Measurements from ENCODE around the gene MTPN.
A peak's percentile ranks its signal among the peaks of the same experiment; 100 is the strongest.

MTPN gene

GRCh38 chr7:135976312-135977006, 700 bp downstream of the MTPN start:
- Mint-ChIP-seq H3K4me3 (peak overlapping the region; percentile 95), H3K36me3 (peaks cover 7 to 30% of the 10 kb centered on the region in 2 donors), H3K27me3 (no peaks in the 10 kb centered on the region), H3K9me3 (no peaks in the 10 kb centered on the region), H3K27ac (peak overlapping the region; percentile 89), H3K4me1 (peaks cover 43 to 62% of the 10 kb centered on the region in 2 donors)
- ATAC-seq (replicated peaks) (peak; percentile 9 to 15), DNase-seq (peak; percentile 13)

GRCh38 chr7:135975166-135975565, 2.0 kb downstream of the MTPN start:
- H3K27me3 Mint-ChIP-seq, result no peaks in the 10 kb centered on the region
- no peaks in the 10 kb centered on the region for H3K9me3 Mint-ChIP-seq
- no peak for DNase-seq
- peaks cover 7 to 30% of the 10 kb centered on the region in 2 donors for H3K36me3 Mint-ChIP-seq
- H3K27ac Mint-ChIP-seq, result no peak overlapping the region
- peak overlapping the region; percentile 95 for H3K4me3 Mint-ChIP-seq
- peaks cover 36 to 57% of the 10 kb centered on the region in 2 donors for H3K4me1 Mint-ChIP-seq
- ATAC-seq (replicated peaks), result no peak

- Mint-ChIP-seq H3K36me3 (peaks cover 7 to 34% of the 10 kb centered on the region in 2 donors), H3K9me3 (no peaks in the 10 kb centered on the region), H3K4me3 (peak overlapping the region; percentile 77 to 95), H3K27me3 (no peaks in the 10 kb centered on the region), H3K27ac (peak overlapping the region; percentile 60), H3K4me1 (peaks cover 35 to 56% of the 10 kb centered on the region in 2 donors)
- no peak for DNase-seq
- ATAC-seq (replicated peaks), result no peak
These were observed 2.5 kb downstream of the MTPN start for GRCh38 chr7:135974667-135975066.

DNA sequence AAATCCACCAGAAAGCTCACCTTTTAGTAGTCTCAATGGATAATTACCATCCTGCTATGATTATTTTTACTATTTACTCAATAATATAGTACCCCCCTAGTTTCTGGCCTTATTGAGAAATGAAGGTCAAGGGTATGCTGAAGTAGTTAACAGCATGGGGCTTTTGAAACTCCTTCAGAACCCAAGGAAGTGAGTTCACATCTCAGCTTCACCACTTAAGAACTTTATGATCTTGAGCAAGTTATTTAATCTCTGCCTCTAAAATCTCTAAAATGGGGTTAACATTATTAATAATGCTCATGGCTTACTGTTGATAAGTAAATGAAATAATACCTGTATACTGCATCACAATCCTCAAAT, 5.8 kb downstream of the MTPN start:
- peak overlapping the region; percentile 11 for H3K4me3 Mint-ChIP-seq
- H3K27me3 Mint-ChIP-seq, result no peaks in the 10 kb centered on the region
- peak; percentile 26 to 40 for ATAC-seq (replicated peaks)
- no peak for DNase-seq
- peak overlapping the region; percentile 0 for H3K27ac Mint-ChIP-seq
- H3K36me3 Mint-ChIP-seq, result peaks cover 23 to 52% of the 10 kb centered on the region in 2 donors
- H3K9me3 Mint-ChIP-seq, result peaks cover 0 to 2% of the 10 kb centered on the region in 2 donors
- H3K4me1 Mint-ChIP-seq, result peaks cover 40 to 72% of the 10 kb centered on the region in 2 donors

DNA sequence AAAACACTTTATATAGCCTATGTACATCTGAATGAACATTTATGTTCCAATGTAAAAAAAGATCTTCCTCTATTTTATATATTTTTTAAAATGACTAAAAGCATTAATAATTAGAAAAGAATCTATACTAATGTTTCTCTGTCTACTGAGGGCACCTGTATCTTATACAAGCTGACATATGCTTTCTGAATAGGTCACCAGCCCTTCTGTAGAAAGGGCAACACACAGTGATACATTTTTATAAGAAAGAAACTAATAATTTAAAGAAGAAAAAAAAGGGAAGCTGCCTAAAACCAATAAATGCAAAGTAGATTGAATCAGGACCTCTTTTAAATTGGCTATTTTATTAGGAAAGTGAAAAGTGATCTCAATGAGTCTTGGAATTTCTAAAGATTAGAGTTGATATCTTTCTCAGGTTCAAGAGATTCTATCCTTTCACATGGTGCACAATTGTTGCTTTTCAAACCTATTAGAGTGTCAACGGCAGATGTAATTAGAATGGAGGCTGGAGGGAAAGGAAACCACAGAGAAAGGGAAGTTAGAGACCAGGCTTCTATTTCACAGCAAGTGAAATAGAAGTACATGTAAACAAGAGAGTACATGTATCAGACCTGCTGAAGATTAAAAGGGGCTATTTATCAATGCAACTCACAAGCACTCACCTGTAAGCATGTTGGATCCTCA, 6.3 kb downstream of the MTPN start:
- no peaks in the 10 kb centered on the region for H3K27me3 Mint-ChIP-seq
- DNase-seq (no peak), ATAC-seq (replicated peaks) (peak; percentile 93)
- H3K4me3 Mint-ChIP-seq, result peak overlapping the region; percentile 11
- peaks cover 41 to 75% of the 10 kb centered on the region in 2 donors for H3K4me1 Mint-ChIP-seq
- H3K9me3 Mint-ChIP-seq, result peaks cover 0 to 2% of the 10 kb centered on the region in 2 donors
- peak overlapping the region; percentile 0 for H3K27ac Mint-ChIP-seq
- peaks cover 23 to 52% of the 10 kb centered on the region in 2 donors for H3K36me3 Mint-ChIP-seq

DNA sequence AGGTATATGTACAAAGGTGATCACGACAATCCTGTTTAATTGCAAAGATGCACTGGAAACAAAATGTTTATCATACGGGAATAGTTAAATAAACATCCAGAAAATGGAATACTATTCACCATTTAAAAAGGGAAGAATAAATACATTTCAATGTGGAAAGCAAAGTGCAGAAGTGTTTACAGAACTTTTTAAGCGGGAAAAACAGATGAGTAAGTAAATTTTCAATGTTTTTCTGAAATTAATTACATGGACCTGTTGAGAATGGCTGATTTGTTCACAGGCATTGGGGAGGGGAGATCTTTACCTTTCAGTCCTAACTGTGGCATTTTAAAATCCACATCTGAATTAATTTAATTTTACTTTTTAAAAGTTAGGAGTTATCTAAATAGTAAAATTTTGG, 7.1 kb downstream of the MTPN start:
- H3K4me3 Mint-ChIP-seq, result peak overlapping the region in 1 of 2 donors; percentile 11
- peaks cover 44 to 77% of the 10 kb centered on the region in 2 donors for H3K4me1 Mint-ChIP-seq
- no peak for ATAC-seq (replicated peaks)
- no peaks in the 10 kb centered on the region for H3K27me3 Mint-ChIP-seq
- H3K9me3 Mint-ChIP-seq, result peaks cover 0 to 2% of the 10 kb centered on the region in 2 donors
- no peak for DNase-seq
- no peak overlapping the region for H3K27ac Mint-ChIP-seq
- peaks cover 26 to 54% of the 10 kb centered on the region in 2 donors for H3K36me3 Mint-ChIP-seq

DNA sequence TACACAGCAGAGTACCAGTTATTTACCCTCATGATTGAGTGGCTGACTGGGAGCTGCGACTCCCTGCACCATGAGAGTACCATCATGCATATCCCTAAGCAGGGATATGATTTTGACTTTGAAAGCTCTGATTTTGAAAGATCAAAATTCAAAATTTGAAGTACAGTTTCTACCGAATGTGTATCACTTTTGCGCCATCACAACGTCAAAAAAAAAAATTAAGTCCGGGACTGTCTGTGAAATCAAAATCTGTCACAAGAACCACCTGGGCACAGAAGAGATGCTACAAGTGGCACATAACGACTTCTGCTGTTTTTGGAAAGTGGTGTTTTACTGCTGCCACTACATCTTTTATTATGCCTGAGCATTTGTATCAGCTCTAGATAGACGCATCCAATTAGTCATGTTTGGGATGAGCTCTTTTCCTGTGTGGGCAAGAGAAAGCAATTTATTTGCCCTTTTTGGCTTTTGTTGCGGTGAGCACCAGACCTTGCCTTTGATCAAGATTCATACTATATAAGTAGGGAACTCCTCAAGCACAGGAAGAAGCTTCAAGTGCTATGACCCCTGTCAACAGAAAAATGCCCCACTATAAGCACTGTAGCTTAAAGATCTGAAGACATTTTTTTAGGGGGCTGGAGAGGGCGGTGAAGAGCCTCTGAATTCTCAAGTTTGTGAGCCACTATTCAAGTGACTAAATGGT, 10.7 kb downstream of the MTPN start:
- Mint-ChIP-seq H3K4me1 (peaks cover 39 to 82% of the 10 kb centered on the region in 2 donors), H3K36me3 (peaks cover 24 to 43% of the 10 kb centered on the region in 2 donors), H3K27ac (peak overlapping the region; percentile 82), H3K27me3 (no peaks in the 10 kb centered on the region), H3K4me3 (peak overlapping the region; percentile 25 to 44), H3K9me3 (peaks cover 0 to 2% of the 10 kb centered on the region in 2 donors)
- ATAC-seq (replicated peaks), result peak in 1 of 2 donors; percentile 32
- DNase-seq, result no peak

DNA sequence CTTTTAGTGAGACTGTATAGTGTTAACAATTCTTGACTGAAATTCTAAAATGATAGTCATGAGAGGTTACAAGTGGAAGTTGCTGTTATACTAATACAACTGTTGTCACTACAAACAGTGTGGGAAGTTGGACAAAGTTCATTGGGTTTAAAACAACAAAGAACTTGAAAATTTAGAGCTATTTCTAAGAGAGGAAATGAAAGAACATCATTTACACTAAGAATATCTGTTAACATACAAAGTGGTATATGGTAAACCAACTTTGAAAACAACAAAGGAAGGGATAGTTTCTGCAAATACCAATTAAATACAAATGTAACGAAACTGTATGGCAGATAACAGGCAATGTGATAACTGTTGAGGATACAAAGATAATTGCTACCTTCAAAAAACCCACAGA, 11.6 kb downstream of the MTPN start:
- no peak for DNase-seq
- peaks cover 24 to 43% of the 10 kb centered on the region in 2 donors for H3K36me3 Mint-ChIP-seq
- peak overlapping the region; percentile 28 to 46 for H3K4me3 Mint-ChIP-seq
- H3K4me1 Mint-ChIP-seq, result peaks cover 39 to 83% of the 10 kb centered on the region in 2 donors
- no peaks in the 10 kb centered on the region for H3K27me3 Mint-ChIP-seq
- H3K9me3 Mint-ChIP-seq, result peaks cover 0 to 2% of the 10 kb centered on the region in 2 donors
- peak overlapping the region; percentile 51 for H3K27ac Mint-ChIP-seq
- ATAC-seq (replicated peaks), result no peak

GRCh38 chr7:135964791-135965190, 12.4 kb downstream of the MTPN start:
- H3K4me3 Mint-ChIP-seq, result peak overlapping the region in 1 of 2 donors; percentile 19
- H3K36me3 Mint-ChIP-seq, result peaks cover 24 to 40% of the 10 kb centered on the region in 2 donors
- ATAC-seq (replicated peaks) (no peak), DNase-seq (no peak)
- peak overlapping the region; percentile 60 for H3K27ac Mint-ChIP-seq
- no peaks in the 10 kb centered on the region for H3K27me3 Mint-ChIP-seq
- H3K9me3 Mint-ChIP-seq, result peaks cover 0 to 2% of the 10 kb centered on the region in 2 donors
- peaks cover 39 to 81% of the 10 kb centered on the region in 2 donors for H3K4me1 Mint-ChIP-seq

DNA sequence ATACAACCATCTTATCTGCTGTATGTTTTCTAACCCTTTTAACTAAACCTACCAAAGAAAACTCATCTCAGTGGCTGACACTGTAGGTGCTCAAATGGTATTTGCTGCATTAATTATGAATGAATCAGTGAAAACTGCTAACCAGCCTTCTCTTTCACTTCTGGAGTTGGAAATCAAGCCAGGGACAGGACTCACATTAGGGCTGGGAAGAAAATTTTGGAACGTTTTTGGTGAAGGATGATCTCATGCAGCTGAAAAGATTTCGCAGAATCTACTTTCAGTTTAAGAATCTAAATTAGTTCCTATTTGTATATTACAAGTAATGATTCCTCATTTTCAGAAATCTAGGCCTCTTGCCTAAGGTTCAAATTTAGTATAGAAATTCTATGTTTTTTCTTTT, 12.9 kb downstream of the MTPN start:
- no peak for DNase-seq
- peaks cover 37 to 78% of the 10 kb centered on the region in 2 donors for H3K4me1 Mint-ChIP-seq
- H3K36me3 Mint-ChIP-seq, result peaks cover 20 to 35% of the 10 kb centered on the region in 2 donors
- no peak overlapping the region for H3K27ac Mint-ChIP-seq
- H3K27me3 Mint-ChIP-seq, result no peaks in the 10 kb centered on the region
- H3K9me3 Mint-ChIP-seq, result peaks cover 0 to 2% of the 10 kb centered on the region in 2 donors
- ATAC-seq (replicated peaks), result no peak
- H3K4me3 Mint-ChIP-seq, result peak overlapping the region in 1 of 2 donors; percentile 3

DNA sequence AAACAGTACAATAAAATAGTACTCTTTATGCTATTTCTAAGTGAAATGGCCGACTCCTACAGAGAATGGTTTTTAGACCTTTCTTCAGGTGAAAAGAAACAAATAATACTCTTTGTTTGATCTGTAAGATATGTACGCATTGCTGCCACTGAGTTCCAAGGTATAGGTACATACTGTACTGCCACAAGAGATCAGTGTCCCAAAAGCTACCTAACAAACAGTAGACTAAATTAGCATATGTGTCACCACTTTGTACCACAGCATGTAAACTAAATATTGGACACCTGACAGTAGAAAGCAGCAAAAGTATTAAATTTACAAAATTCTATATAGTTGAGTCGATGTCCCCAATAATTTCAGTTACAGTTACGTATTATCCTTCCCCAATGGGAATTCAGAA, 14.4 kb downstream of the MTPN start:
- Mint-ChIP-seq H3K4me3 (no peak overlapping the region), H3K27me3 (no peaks in the 10 kb centered on the region), H3K4me1 (peaks cover 38 to 82% of the 10 kb centered on the region in 2 donors), H3K36me3 (peaks cover 11 to 31% of the 10 kb centered on the region in 2 donors), H3K27ac (no peak overlapping the region), H3K9me3 (peaks cover 0 to 2% of the 10 kb centered on the region in 2 donors)
- DNase-seq, result no peak
- no peak for ATAC-seq (replicated peaks)

- DNase-seq, result no peak
- Mint-ChIP-seq H3K9me3 (no peaks in the 10 kb centered on the region), H3K27ac (no peak overlapping the region), H3K27me3 (no peaks in the 10 kb centered on the region), H3K36me3 (peaks cover 20 to 33% of the 10 kb centered on the region in 2 donors), H3K4me1 (peaks cover 39 to 82% of the 10 kb centered on the region in 2 donors), H3K4me3 (peak overlapping the region in 1 of 2 donors; percentile 5)
- ATAC-seq (replicated peaks), result peak; percentile 56 to 57
These were observed 16.3 kb downstream of the MTPN start for GRCh38 chr7:135960709-135961451.

DNA sequence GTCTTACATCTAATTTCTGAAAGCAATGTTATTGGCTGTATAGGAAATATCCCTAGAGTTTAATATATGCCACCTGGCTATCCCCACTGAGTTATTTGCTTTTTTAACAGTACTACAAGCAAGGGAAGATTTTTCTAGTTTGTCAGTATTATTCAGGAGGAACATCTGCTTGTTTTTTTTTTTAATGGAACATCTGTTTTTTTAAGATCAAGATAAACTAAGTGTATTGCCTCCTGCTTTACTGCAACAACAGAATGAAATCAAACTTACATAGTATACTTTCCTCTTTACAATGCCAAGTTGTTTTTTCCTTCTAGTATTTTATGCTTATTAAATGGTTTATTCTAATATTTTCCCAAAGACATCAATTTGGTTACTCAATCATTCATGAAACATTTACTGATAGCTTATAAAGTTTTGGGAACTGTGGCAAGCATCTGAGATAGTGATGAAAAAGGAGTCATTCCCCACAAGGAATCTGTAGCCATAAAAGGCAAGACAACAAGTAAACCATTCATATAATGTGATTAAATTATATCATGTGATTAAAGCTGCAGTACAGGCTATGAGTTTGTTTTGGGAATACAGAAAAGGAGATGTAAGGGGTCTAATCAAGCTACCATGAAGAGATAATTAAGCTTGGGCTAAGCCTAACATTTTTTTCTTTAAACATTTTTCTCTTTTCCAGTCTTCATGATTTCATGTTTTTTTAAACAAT, 17.4 kb downstream of the MTPN start:
- ATAC-seq (replicated peaks) (no peak), DNase-seq (no peak)
- Mint-ChIP-seq H3K27ac (no peak overlapping the region), H3K9me3 (peaks cover 0 to 4% of the 10 kb centered on the region in 2 donors), H3K4me3 (no peak overlapping the region), H3K27me3 (no peaks in the 10 kb centered on the region), H3K36me3 (peaks cover 18 to 34% of the 10 kb centered on the region in 2 donors), H3K4me1 (peaks cover 35 to 82% of the 10 kb centered on the region in 2 donors)

Data from stimulated activated naive B cell treated with anti-CD40 and anti-IgM and Interleukin-4, amounts not matched to agents 10 μg/mL and 1 μg/mL and 100 μg/mL, for 72 hours (primary cell).